ENCODE data around the gene CCDC157. TPM values are rescaled to one million over a fixed set of nuclear protein-coding genes. Genes with fewer than 3 reads are reported as not detected.

The CCDC157 gene
- total RNA-seq, 1 experiment from 2014 or later: 6.2 TPM

GRCh38 chr22:30405731-30406130 lies 48.9 kb downstream of the CCDC157 start:
- no peaks in the 10 kb centered on the region for H3K9me3 ChIP-seq (ENCODE audit: insufficient read depth, low read depth)
- H3K4me2 ChIP-seq: no peak overlapping the region
- no peak for TF ChIP-seq EZH2 (IDR thresholded peaks at IDR 0.05; ENCODE audit: low read depth)
- TF ChIP-seq, protein P1, sequence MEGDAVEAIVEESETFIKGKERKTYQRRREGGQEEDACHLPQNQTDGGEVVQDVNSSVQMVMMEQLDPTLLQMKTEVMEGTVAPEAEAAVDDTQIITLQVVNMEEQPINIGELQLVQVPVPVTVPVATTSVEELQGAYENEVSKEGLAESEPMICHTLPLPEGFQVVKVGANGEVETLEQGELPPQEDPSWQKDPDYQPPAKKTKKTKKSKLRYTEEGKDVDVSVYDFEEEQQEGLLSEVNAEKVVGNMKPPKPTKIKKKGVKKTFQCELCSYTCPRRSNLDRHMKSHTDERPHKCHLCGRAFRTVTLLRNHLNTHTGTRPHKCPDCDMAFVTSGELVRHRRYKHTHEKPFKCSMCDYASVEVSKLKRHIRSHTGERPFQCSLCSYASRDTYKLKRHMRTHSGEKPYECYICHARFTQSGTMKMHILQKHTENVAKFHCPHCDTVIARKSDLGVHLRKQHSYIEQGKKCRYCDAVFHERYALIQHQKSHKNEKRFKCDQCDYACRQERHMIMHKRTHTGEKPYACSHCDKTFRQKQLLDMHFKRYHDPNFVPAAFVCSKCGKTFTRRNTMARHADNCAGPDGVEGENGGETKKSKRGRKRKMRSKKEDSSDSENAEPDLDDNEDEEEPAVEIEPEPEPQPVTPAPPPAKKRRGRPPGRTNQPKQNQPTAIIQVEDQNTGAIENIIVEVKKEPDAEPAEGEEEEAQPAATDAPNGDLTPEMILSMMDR (conservative IDR thresholded peaks at IDR 0.05): no peak
- no peak for DNase-seq
- H3K9me2 ChIP-seq (ENCODE audit: insufficient read depth): no peaks in the 10 kb centered on the region
- peaks cover 50% of the 10 kb centered on the region for H3F3A ChIP-seq (ENCODE audit: insufficient read depth, low read depth)
- H3K4me1 ChIP-seq (replicated peaks; ENCODE audit: insufficient read depth): peaks cover 33% of the 10 kb centered on the region
- H2AFZ ChIP-seq: no peak overlapping the region
- ChIA-PET POLR2A (ENCODE audit: unreplicated experiment) (interaction anchor here (0.8 kb wide), 1 partner anchor 869 kb away, joined by 4 read pairs; no protein-coding TSS in a partner anchor), CTCF (interaction anchor here (0.6 kb wide), 1 partner anchor 79 kb away, joined by 3 read pairs; the partner anchor contains the start of gene TBC1D10A)
- H3K79me2 ChIP-seq (ENCODE audit: low read depth): peaks cover 48% of the 10 kb centered on the region; the same call in 1 of the 2 replicates
- no peak overlapping the region for H3K27ac ChIP-seq
- H3K4me3 ChIP-seq: no peak overlapping the region
- no TSS peak for BruUV-seq (replicated peaks)
- no peaks in the 10 kb centered on the region for H4K20me1 ChIP-seq (ENCODE audit: insufficient read depth)
- no peaks in the 10 kb centered on the region for H3K27me3 ChIP-seq (ENCODE audit: insufficient read depth, low read depth)
- intact Hi-C loops (cut with micrococcal nuclease; ENCODE audit: unreplicated experiment): no loop called here
- peaks cover 24% of the 10 kb centered on the region for H3K36me3 ChIP-seq (ENCODE audit: low read depth)

- Histone ChIP-seq H3K9me2 (ENCODE audit: insufficient read depth) (no peaks in the 10 kb centered on the region), H3K4me1 (replicated peaks; ENCODE audit: insufficient read depth) (peaks cover 33% of the 10 kb centered on the region), H3F3A (ENCODE audit: insufficient read depth, low read depth) (peaks cover 56% of the 10 kb centered on the region), H2AFZ (no peak overlapping the region), H3K4me2 (no peak overlapping the region), H3K79me2 (ENCODE audit: low read depth) (peaks cover 48% of the 10 kb centered on the region; the same call in 1 of the 2 replicates), H3K4me3 (no peak overlapping the region), H3K36me3 (ENCODE audit: low read depth) (peaks cover 30% of the 10 kb centered on the region), H3K27ac (no peak overlapping the region), H3K9me3 (ENCODE audit: insufficient read depth, low read depth) (no peaks in the 10 kb centered on the region), H4K20me1 (ENCODE audit: insufficient read depth) (no peaks in the 10 kb centered on the region), H3K27me3 (ENCODE audit: insufficient read depth, low read depth) (no peaks in the 10 kb centered on the region)
- BruUV-seq (replicated peaks): no TSS peak
- no peak for DNase-seq
- ChIA-PET POLR2A (ENCODE audit: unreplicated experiment) (interaction anchor here (0.8 kb wide), 1 partner anchor 868 kb away, joined by 4 read pairs; no protein-coding TSS in a partner anchor), CTCF (no interaction called here)
- no peak for TF ChIP-seq EZH2 (IDR thresholded peaks at IDR 0.05; ENCODE audit: low read depth)
- TF ChIP-seq, protein P1 (conservative IDR thresholded peaks at IDR 0.05): no peak
- intact Hi-C loops (cut with micrococcal nuclease; ENCODE audit: unreplicated experiment): no loop called here
Measured at GRCh38 chr22:30406400-30406799, 49.6 kb downstream of the CCDC157 start.

- Histone ChIP-seq H2AFZ (no peak overlapping the region), H3F3A (ENCODE audit: insufficient read depth, low read depth) (peaks cover 60% of the 10 kb centered on the region), H3K9me3 (ENCODE audit: insufficient read depth, low read depth) (no peaks in the 10 kb centered on the region), H3K4me2 (peak overlapping the region; percentile 71), H3K36me3 (ENCODE audit: low read depth) (peaks cover 42% of the 10 kb centered on the region), H3K9me2 (ENCODE audit: insufficient read depth) (no peaks in the 10 kb centered on the region), H3K27me3 (ENCODE audit: insufficient read depth, low read depth) (no peaks in the 10 kb centered on the region), H3K79me2 (ENCODE audit: low read depth) (peaks cover 32% of the 10 kb centered on the region; the same call in 1 of the 2 replicates), H4K20me1 (ENCODE audit: insufficient read depth) (no peaks in the 10 kb centered on the region), H3K4me3 (no peak overlapping the region), H3K4me1 (replicated peaks; ENCODE audit: insufficient read depth) (peaks cover 33% of the 10 kb centered on the region), H3K27ac (peak overlapping the region; percentile 73)
- no peak for TF ChIP-seq EZH2 (IDR thresholded peaks at IDR 0.05; ENCODE audit: low read depth)
- TF ChIP-seq, protein P1 (conservative IDR thresholded peaks at IDR 0.05): no peak
- peak; percentile 72 to 94 for DNase-seq
- CTCF ChIA-PET: interaction anchor here (1.9 kb wide), 1 partner anchor 16 kb away, joined by 5 read pairs; no protein-coding TSS in a partner anchor
- POLR2A ChIA-PET (ENCODE audit: unreplicated experiment): interaction anchor here (0.5 to 1.9 kb wide), 6 partner anchors 12 to 97 kb away, joined by 3 to 11 read pairs (median 7); partner anchors contain the start of gene SEC14L2
- BruUV-seq (replicated peaks): no TSS peak
- intact Hi-C loops (cut with micrococcal nuclease; ENCODE audit: unreplicated experiment): loop anchor here (2.0 kb wide), 1 partner anchor 14 kb away; no protein-coding TSS in a partner anchor
Measured at GRCh38 chr22:30408388-30409102, 51.7 kb downstream of the CCDC157 start.
